Brain microvascular endothelial cell (primary cell): Measurements from ENCODE around the gene FAM149B1.

Source experiments
- DNase-seq: peaks from one replicate; pipeline ENCODE4 v3.0.0-alpha.2; 2020
- H3K27ac ChIP-seq: fragments of 250-450 bp; sonication (Bioruptor Pico); 2 replicates; pipeline ENCODE4 v1.5.1; 2020; ENCODE audit warnings: mild to moderate bottlenecking, moderate library complexity
- H3K27me3 ChIP-seq: fragments of 250-450 bp; sonication (Bioruptor Pico); replicated peaks from 2 replicates; pipeline ENCODE4 v1.5.1; 2020; ENCODE audit warnings: mild to moderate bottlenecking
- H3K36me3 ChIP-seq: fragments of 250-450 bp; sonication (Bioruptor Pico); replicated peaks from 2 replicates; pipeline ENCODE4 v1.5.1; 2020; ENCODE audit warnings: mild to moderate bottlenecking
- H3K4me3 ChIP-seq: 2 replicates; pipeline ENCODE4 v1.5.1; 2011; ENCODE audit warnings: low read depth, mild to moderate bottlenecking, control low read depth, low read length, moderate library complexity
- CTCF ChIP-seq: IDR thresholded peaks from 2 replicates; pipeline ENCODE4 v1.5.1; 2011; ENCODE audit warnings: low read depth, mild to moderate bottlenecking, moderate library complexity, low read length, control low read depth, inconsistent platforms; ENCODE audit errors: missing control alignments
- in situ Hi-C: cut with HindIII; loops from 2 replicates; pipeline ENCODE4 v1.10.0; 2017; ENCODE audit warnings: low sequenced_read_pairs, low pct_ligation_motif_present

Gene FAM149B1

GRCh38 chr10:73182568-73182967 lies 14.6 kb downstream of the FAM149B1 start:
- no peak overlapping the region for H3K4me3 ChIP-seq
- H3K27ac ChIP-seq, result no peak overlapping the region
- in situ Hi-C loops, result no loop called here
- no peaks in the 10 kb centered on the region for H3K27me3 ChIP-seq
- peak; percentile 77 for DNase-seq
- no peaks in the 10 kb centered on the region for H3K36me3 ChIP-seq
- TF ChIP-seq CTCF, result no peak

GRCh38 chr10:73183667-73184281 lies 15.9 kb downstream of the FAM149B1 start:
- Histone ChIP-seq H3K36me3 (no peaks in the 10 kb centered on the region), H3K27ac (peak overlapping the region; percentile 47), H3K27me3 (no peaks in the 10 kb centered on the region), H3K4me3 (no peak overlapping the region)
- in situ Hi-C loops, result no loop called here
- peak; percentile 55 for DNase-seq
- TF ChIP-seq CTCF, result no peak

- Histone ChIP-seq H3K36me3 (no peaks in the 10 kb centered on the region), H3K4me3 (no peak overlapping the region), H3K27ac (no peak overlapping the region), H3K27me3 (no peaks in the 10 kb centered on the region)
- no peak for TF ChIP-seq CTCF
- DNase-seq, result no peak
- in situ Hi-C loops, result no loop called here
These were observed 18.3 kb downstream of the FAM149B1 start for GRCh38 chr10:73186266-73186665.

- no peak for TF ChIP-seq CTCF
- DNase-seq, result no peak
- no peak overlapping the region for H3K4me3 ChIP-seq
- no peaks in the 10 kb centered on the region for H3K27me3 ChIP-seq
- no peak overlapping the region for H3K27ac ChIP-seq
- in situ Hi-C loops, result no loop called here
- H3K36me3 ChIP-seq, result no peaks in the 10 kb centered on the region
These were observed 22.3 kb downstream of the FAM149B1 start for GRCh38 chr10:73190188-73190587.

- no peaks in the 10 kb centered on the region for H3K27me3 ChIP-seq
- H3K36me3 ChIP-seq, result no peaks in the 10 kb centered on the region
- no peak for DNase-seq
- TF ChIP-seq CTCF, result no peak
- H3K27ac ChIP-seq, result no peak overlapping the region
- no peak overlapping the region for H3K4me3 ChIP-seq
- in situ Hi-C loops, result no loop called here
These were observed 37.2 kb downstream of the FAM149B1 start for GRCh38 chr10:73205081-73205480.

- DNase-seq, result no peak
- H3K27me3 ChIP-seq, result no peaks in the 10 kb centered on the region
- no peak for TF ChIP-seq CTCF
- no peak overlapping the region for H3K4me3 ChIP-seq
- H3K27ac ChIP-seq, result no peak overlapping the region
- in situ Hi-C loops, result no loop called here
- H3K36me3 ChIP-seq, result peaks cover 3% of the 10 kb centered on the region
These were observed 38.0 kb downstream of the FAM149B1 start for GRCh38 chr10:73205890-73206289.
